Thoracic aorta (tissue), 2 donors: ENCODE results near the gene WNK2. TPM values are rescaled to one million over a fixed set of nuclear protein-coding genes. Genes with fewer than 3 reads are reported as not detected.

Experiments used
- ATAC-seq: fragments of 150-250 bp; one replicate; pipeline ENCODE4 v1.8.0; 2017; ENCODE audit warnings: low read depth; ENCODE audit not compliant: insufficient number of reproducible peaks, low FRiP score
- DNase-seq: peaks from one replicate; pipeline ENCODE4 v3.0.0-alpha.2; 2020; ENCODE audit warnings: low spot score
- H3K27ac ChIP-seq, 2 donors: fragments of 200-600 bp; sonication (generic); 1 replicate in 1 of 2; 2 replicates in 1 of 2; pipeline ENCODE4 v1.5.1; 2016; ENCODE audit warnings: mild to moderate bottlenecking in 2 of 2, moderate library complexity in 2 of 2
- H3K27me3 ChIP-seq: fragments of 200-600 bp; sonication (generic); replicated peaks from 2 replicates; pipeline ENCODE4 v1.6.0; 2016; ENCODE audit warnings: mild to moderate bottlenecking; ENCODE audit not compliant: insufficient read depth
- H3K36me3 ChIP-seq: fragments of 200-600 bp; sonication (generic); one replicate; pipeline ENCODE4 v1.5.1; 2016
- H3K4me1 ChIP-seq, 2 donors: fragments of 200-600 bp; sonication (generic); 1 replicate in 1 of 2; 2 replicates in 1 of 2; pipeline versions ENCODE4 v1.5.1 to v1.6.0; 2016; ENCODE audit warnings: low read depth in 2 of 2, mild to moderate bottlenecking in 1 of 2; ENCODE audit not compliant: control insufficient read depth in 1 of 2
- H3K4me3 ChIP-seq: fragments of 200-600 bp; sonication (generic); 2 replicates; pipeline ENCODE4 v1.5.1; 2016; ENCODE audit warnings: mild to moderate bottlenecking
- H3K9me3 ChIP-seq: fragments of 200-600 bp; sonication (generic); 2 replicates; pipeline ENCODE4 v1.5.1; 2016
- total RNA-seq, 2 donors: library from RNA; depleted of rRNA; stranded (reverse); fragments of >200 nt; gene quantifications; one replicate each; pipeline versions ENCODE4 v1.1.0 to v1.2.3, GENCODE V29; 2016
- TF ChIP-seq, protein P1 (sequence below): fragments of 200-600 bp; sonication (generic); IDR thresholded peaks from one replicate; pipeline ENCODE4 v1.5.1; 2019; ENCODE audit warnings: antibody characterized with exemption

The WNK2 gene
- total RNA-seq, 2 donors from 2014 or later, result 0.95 to 4.7 TPM

GRCh38 chr9:93234600-93234999 lies 50.7 kb downstream of the WNK2 start:
- no peaks in the 10 kb centered on the region for H3K36me3 ChIP-seq
- H3K27ac ChIP-seq, result no peak overlapping the region
- H3K4me1 ChIP-seq, result no peaks in the 10 kb centered on the region
- TF ChIP-seq, protein P1, sequence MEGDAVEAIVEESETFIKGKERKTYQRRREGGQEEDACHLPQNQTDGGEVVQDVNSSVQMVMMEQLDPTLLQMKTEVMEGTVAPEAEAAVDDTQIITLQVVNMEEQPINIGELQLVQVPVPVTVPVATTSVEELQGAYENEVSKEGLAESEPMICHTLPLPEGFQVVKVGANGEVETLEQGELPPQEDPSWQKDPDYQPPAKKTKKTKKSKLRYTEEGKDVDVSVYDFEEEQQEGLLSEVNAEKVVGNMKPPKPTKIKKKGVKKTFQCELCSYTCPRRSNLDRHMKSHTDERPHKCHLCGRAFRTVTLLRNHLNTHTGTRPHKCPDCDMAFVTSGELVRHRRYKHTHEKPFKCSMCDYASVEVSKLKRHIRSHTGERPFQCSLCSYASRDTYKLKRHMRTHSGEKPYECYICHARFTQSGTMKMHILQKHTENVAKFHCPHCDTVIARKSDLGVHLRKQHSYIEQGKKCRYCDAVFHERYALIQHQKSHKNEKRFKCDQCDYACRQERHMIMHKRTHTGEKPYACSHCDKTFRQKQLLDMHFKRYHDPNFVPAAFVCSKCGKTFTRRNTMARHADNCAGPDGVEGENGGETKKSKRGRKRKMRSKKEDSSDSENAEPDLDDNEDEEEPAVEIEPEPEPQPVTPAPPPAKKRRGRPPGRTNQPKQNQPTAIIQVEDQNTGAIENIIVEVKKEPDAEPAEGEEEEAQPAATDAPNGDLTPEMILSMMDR, result no peak
- no peak overlapping the region for H3K4me3 ChIP-seq
- DNase-seq (no peak), ATAC-seq (no peak)
- H3K9me3 ChIP-seq, result no peaks in the 10 kb centered on the region
- H3K27me3 ChIP-seq, result no peaks in the 10 kb centered on the region

DNA sequence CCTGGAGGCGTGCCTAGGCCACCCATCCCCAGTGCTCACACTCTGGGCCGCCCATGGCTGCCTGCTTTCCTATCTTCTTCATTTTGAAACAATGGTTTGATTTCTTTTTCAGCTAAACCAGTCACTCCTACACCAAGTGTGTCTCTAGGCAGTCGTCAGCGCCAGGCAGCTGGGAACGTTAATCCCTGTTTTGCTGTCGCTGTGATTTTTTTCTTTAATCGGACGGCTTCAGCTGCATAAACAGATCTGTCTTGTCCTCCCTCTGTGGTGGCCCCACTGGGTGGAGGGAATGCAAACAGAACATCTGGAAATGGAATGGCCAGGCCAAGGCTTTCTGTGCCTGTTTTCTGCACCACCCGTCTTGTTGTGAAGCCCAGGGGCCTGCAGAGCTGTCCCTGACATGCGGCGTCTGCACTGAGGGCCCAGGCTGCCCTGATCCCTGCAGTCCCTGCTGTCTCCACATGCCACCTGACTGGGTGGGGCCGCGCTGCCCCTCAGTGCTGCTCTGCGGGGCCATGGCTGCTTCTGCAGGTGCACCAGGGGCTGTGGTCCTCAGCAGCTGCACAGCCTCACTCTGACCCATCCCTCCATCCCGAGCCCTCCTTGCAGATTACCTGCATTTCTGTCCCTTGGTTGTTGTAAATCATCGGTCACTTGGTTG lies 51.5 kb downstream of the WNK2 start:
- H3K27me3 ChIP-seq, result no peaks in the 10 kb centered on the region
- no peaks in the 10 kb centered on the region for H3K9me3 ChIP-seq
- H3K4me1 ChIP-seq, result no peaks in the 10 kb centered on the region
- no peak for DNase-seq
- H3K36me3 ChIP-seq, result no peaks in the 10 kb centered on the region
- H3K4me3 ChIP-seq, result no peak overlapping the region
- no peak for ATAC-seq
- TF ChIP-seq, protein P1, result no peak
- H3K27ac ChIP-seq, result no peak overlapping the region

DNA sequence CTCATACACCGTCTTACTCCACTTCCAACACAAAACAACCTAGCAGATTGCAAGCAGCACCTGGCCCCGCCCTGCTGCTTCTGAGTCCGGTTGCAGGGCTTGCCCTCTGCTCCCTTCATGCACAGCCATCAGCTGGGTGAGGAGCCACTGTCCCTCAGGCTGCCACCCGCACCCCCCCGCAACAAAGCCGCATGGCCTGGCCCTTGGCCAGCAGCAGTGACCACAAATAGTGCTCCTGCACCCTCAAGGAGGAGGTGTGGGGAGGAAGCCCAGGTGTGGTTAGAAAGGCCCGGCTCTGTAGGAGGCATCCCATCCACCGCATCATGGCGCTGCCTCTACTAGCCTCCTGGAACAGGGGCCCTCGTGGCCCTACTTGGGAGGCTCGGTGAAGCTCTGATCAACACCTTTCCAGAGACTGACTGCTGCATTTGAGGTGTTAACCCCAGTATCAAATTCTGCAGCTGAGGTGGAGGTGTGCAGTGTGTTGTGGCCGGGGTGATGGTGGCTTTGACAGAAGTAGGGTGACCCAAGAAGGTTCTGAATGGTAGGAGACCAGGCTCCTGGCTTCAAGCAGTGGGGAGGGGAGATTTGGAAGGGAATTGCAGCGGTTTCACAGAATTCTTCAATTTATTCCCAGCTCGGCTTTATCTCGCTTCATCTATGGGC lies 52.7 kb downstream of the WNK2 start:
- TF ChIP-seq, protein P1, result no peak
- H3K27ac ChIP-seq, result no peak overlapping the region
- ATAC-seq, result no peak

DNA sequence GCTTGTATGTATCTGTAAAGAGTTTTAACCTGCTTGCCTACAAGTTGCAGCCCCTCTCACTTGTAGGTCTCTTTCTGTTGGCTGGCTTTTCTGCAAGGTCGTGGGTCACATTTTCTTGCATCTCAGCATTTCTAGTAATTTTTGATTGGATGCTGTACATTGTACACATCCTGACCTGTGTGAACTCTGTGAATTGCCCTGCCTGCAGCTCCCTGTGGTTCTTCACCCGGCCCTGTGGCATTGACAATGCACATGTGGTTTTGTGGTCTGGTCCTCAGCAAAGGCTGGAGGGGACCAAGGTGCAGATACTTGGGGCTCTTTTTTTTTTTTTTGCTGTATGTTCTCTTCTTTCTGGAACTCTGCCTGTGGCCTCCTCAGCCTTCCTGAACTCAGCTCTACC lies 53.6 kb downstream of the WNK2 start:
- no peak for DNase-seq
- Histone ChIP-seq H3K27me3 (no peaks in the 10 kb centered on the region), H3K36me3 (no peaks in the 10 kb centered on the region), H3K4me1 (no peaks in the 10 kb centered on the region), H3K4me3 (no peak overlapping the region), H3K27ac (no peak overlapping the region), H3K9me3 (no peaks in the 10 kb centered on the region)
- ATAC-seq, result no peak
- TF ChIP-seq, protein P1, result no peak

More for the DNA sequence above, 52.7 kb downstream of the WNK2 start:
- Histone ChIP-seq H3K4me3 (no peak overlapping the region), H3K9me3 (no peaks in the 10 kb centered on the region), H3K36me3 (no peaks in the 10 kb centered on the region), H3K4me1 (no peaks in the 10 kb centered on the region), H3K27me3 (no peaks in the 10 kb centered on the region)
- no peak for DNase-seq

DNA sequence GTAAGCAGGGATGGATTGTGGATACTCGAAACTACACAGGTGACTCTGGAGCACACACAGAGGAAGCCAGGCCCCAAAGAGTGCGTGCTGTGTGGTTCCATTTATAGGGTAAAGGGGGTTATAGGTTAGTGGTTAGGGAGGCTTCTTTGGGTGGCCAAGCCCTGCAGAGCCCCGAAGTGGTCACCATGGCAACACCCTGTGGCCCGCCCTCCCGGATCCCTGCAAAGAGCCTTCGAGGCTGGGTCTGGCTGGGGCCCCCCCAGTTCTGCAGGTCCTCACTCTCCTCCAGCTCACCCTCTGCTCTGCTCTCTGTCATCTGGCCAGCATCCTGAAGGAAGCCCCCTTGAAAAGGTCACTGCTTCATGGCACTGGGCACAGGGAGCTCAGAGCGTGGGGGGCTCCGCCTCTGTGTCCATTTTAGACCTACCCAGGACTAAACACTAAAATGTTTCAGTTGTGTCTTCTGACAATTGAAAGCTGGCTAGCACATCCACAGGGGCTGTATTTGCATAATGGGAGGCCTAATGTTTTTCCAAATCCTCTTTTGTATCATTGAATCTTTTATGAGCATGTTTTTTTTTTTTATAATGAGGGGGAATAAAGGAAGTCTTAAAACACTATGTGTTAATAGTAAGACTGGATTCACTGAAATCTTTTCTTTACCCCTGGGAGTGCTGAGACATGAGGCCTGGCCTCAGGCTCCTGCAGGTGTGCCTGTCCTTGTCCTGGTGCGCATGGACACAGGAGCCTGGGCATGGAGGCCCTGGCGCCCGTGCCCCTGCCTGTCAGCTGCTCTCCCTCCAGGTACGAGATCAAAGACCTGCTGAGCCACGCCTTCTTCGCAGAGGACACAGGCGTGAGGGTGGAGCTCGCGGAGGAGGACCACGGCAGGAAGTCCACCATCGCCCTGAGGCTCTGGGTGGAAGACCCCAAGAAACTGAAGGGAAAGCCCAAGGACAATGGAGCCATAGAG lies 55.3 kb downstream of the WNK2 start:
- no peaks in the 10 kb centered on the region for H3K4me1 ChIP-seq
- no peaks in the 10 kb centered on the region for H3K9me3 ChIP-seq
- TF ChIP-seq, protein P1, result no peak
- no peak for ATAC-seq
- no peak overlapping the region for H3K4me3 ChIP-seq
- no peaks in the 10 kb centered on the region for H3K36me3 ChIP-seq
- DNase-seq, result no peak
- no peaks in the 10 kb centered on the region for H3K27me3 ChIP-seq
- no peak overlapping the region for H3K27ac ChIP-seq
